ENCODE data around the gene PTPRN2. TPM values are rescaled to one million over a fixed set of nuclear protein-coding genes. Genes with fewer than 3 reads are reported as not detected.

PTPRN2 gene
- total and polyA plus RNA-seq, 2 of the 13 experiments (the other 11 are each of a cell fraction or from before 2014, with no cell fraction given), result 2.5 to 24.2 TPM

DNA sequence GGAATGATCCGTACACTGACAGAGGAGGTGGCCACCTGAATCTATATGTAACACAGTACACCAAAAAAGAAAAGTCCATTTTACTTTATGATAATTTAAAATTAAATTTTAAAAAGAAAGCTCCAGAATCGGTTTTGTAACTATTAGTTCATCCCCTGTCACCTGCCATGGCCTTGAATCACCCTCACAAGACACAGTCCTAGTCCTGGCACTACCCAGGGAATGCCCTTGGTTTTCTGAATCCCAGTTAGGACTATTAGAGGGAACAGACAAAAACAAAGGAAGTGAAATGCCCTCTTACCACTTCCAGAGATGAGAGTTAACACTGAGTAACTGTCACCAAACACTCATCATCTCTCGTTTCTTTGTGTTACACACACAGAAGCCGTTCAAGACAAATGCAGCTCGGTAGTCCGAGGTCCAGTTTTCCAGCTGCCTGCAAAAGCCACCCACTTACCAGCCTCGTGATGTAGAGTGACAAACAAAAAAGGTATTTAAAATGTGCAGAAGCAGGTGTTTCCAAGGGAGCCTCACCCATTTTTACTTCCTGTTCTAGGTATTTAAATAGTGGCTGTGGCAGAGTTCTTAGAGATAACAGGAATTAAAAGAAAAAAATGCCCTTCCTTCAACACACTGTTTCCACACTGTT is 6.1 kb downstream of the PTPRN2 start (continued):
- TF ChIP-seq ZNF609 (CRISPR knock-in tag; IDR thresholded peaks at IDR 0.05; ENCODE audit: borderline replicate concordance) (peak; percentile 58; the same call in 1 of the 2 replicates), TCF12 (IDR thresholded peaks at IDR 0.05) (no peak), TCF12 (CRISPR knock-in tag; IDR thresholded peaks at IDR 0.05) (peak; percentile 54; the same call in 1 of the 2 replicates), FOXJ3 (CRISPR knock-in tag; IDR thresholded peaks at IDR 0.05; ENCODE audit: borderline replicate concordance) (peak; percentile 40; the same call in 1 of the 2 replicates), HNF4A (CRISPR knock-in tag; IDR thresholded peaks at IDR 0.05) (peak; percentile 79), ZSCAN9 (CRISPR knock-in tag; IDR thresholded peaks at IDR 0.05; ENCODE audit: borderline replicate concordance) (peak; percentile 78; the same call in 1 of the 2 replicates), NFYB (CRISPR knock-in tag; IDR thresholded peaks at IDR 0.05) (no peak), ZGPAT (CRISPR knock-in tag; IDR thresholded peaks at IDR 0.05) (peak; percentile 82), ZNF607 (CRISPR knock-in tag; IDR thresholded peaks at IDR 0.05; ENCODE audit: borderline replicate concordance) (0 out of 2 replicates have a peak, but pooled peaks have one; percentile 55), ASH2L (IDR thresholded peaks at IDR 0.05; ENCODE audit: insufficient read length, low read depth, low read length) (peak; percentile 70), SMAD1 (CRISPR knock-in tag; IDR thresholded peaks at IDR 0.05; ENCODE audit: borderline replicate concordance, low read depth) (no peak), ZNF484 (CRISPR knock-in tag; IDR thresholded peaks at IDR 0.05; ENCODE audit: borderline replicate concordance, low read depth) (no peak), GFI1 (CRISPR knock-in tag; IDR thresholded peaks at IDR 0.05; ENCODE audit: borderline replicate concordance) (no peak), EED (CRISPR knock-in tag; IDR thresholded peaks at IDR 0.05) (no peak), ZNF143 (CRISPR knock-in tag; IDR thresholded peaks at IDR 0.05) (no peak), ZNF816 (CRISPR knock-in tag; IDR thresholded peaks at IDR 0.05; ENCODE audit: borderline replicate concordance) (no peak), ZNF543 (CRISPR knock-in tag; IDR thresholded peaks at IDR 0.05) (no peak), XBP1 (CRISPR knock-in tag; IDR thresholded peaks at IDR 0.05) (no peak), HDAC2 (CRISPR knock-in tag; IDR thresholded peaks at IDR 0.05) (peak; percentile 65; the same call in 1 of the 2 replicates), ZSCAN21 (CRISPR knock-in tag; IDR thresholded peaks at IDR 0.05; ENCODE audit: borderline replicate concordance) (no peak), PITX1 (CRISPR knock-in tag; IDR thresholded peaks at IDR 0.05) (0 out of 2 replicates have a peak, but pooled peaks have one; percentile 20), TFDP1 (CRISPR knock-in tag; IDR thresholded peaks at IDR 0.05; ENCODE audit: borderline replicate concordance) (peak; percentile 33; the same call in 1 of the 2 replicates)
- TF ChIP-seq, protein P1, sequence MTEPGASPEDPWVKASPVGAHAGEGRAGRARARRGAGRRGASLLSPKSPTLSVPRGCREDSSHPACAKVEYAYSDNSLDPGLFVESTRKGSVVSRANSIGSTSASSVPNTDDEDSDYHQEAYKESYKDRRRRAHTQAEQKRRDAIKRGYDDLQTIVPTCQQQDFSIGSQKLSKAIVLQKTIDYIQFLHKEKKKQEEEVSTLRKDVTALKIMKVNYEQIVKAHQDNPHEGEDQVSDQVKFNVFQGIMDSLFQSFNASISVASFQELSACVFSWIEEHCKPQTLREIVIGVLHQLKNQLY (CRISPR knock-in tag; IDR thresholded peaks at IDR 0.05), result peak; percentile 99
